ENCODE results near the gene CTSW. TPM values are rescaled to one million over a fixed set of nuclear protein-coding genes. Genes with fewer than 3 reads are reported as not detected.
A peak's percentile ranks its signal among the peaks of the same experiment; 100 is the strongest.

Gene CTSW
- total RNA-seq, 4 donors from 2014 or later: 0.67 to 7.6 (median 2.7) TPM

- no peak for TF ChIP-seq POLR2A (IDR thresholded peaks at IDR 0.05)
- no peak for TF ChIP-seq CTCF (IDR thresholded peaks at IDR 0.05)
- WGBS, 2 donors: 12 to 19% methylated on average over 11 to 14 of the region's 14 CpGs
- peaks cover 29 to 33% of the 10 kb centered on the region in 2 donors for H3K36me3 ChIP-seq
- intact Hi-C loops (cut with DNase I): no loop called here
- no peaks in the 10 kb centered on the region for H3K9me3 ChIP-seq
- peaks cover 17 to 27% of the 10 kb centered on the region in 2 donors for H3K4me1 ChIP-seq
- peak overlapping the region; percentile 92 to 100 (median 99) for H3K27ac ChIP-seq
- DNase-seq: no peak
- H3K27me3 ChIP-seq: no peaks in the 10 kb centered on the region
- peak overlapping the region; percentile 29 to 84 (median 77) for H3K4me3 ChIP-seq (replicated peaks in 1 of 3)
Observed at GRCh38 chr11:65861165-65861505, 18.5 kb upstream of the CTSW start.

GRCh38 chr11:65861533-65862183, 18.0 kb upstream of the CTSW start:
- H3K36me3 ChIP-seq: peaks cover 34 to 37% of the 10 kb centered on the region in 2 donors
- TF ChIP-seq POLR2A (IDR thresholded peaks at IDR 0.05) (no peak), CTCF (IDR thresholded peaks at IDR 0.05) (no peak)
- H3K4me3 ChIP-seq (replicated peaks in 1 of 3): peak overlapping the region in 1 of 3 donors; percentile 84
- H3K27me3 ChIP-seq: no peaks in the 10 kb centered on the region
- peaks cover 14 to 23% of the 10 kb centered on the region in 2 donors for H3K4me1 ChIP-seq
- DNase-seq: no peak
- intact Hi-C loops (cut with DNase I): no loop called here
- 90 to 94% methylated on average over 8 to 9 of the region's 13 CpGs for WGBS, 2 donors
- no peaks in the 10 kb centered on the region for H3K9me3 ChIP-seq
- no peak overlapping the region for H3K27ac ChIP-seq

- no peaks in the 10 kb centered on the region for H3K27me3 ChIP-seq
- 93 to 100% methylated on average over 3 to 4 of the region's 5 CpGs for WGBS, 2 donors
- H3K27ac ChIP-seq: no peak overlapping the region
- H3K9me3 ChIP-seq: no peaks in the 10 kb centered on the region
- no peak for DNase-seq
- no peak for TF ChIP-seq POLR2A (IDR thresholded peaks at IDR 0.05)
- no peak for TF ChIP-seq CTCF (IDR thresholded peaks at IDR 0.05)
- intact Hi-C loops (cut with DNase I): no loop called here
- H3K4me3 ChIP-seq (replicated peaks in 1 of 3): no peak overlapping the region
- H3K36me3 ChIP-seq: peaks cover 40 to 44% of the 10 kb centered on the region in 2 donors
- peaks cover 13 to 23% of the 10 kb centered on the region in 2 donors for H3K4me1 ChIP-seq
Observed at GRCh38 chr11:65862191-65862735, 17.4 kb upstream of the CTSW start.

- Histone ChIP-seq H3K4me3 (replicated peaks in 1 of 3) (no peak overlapping the region), H3K27me3 (no peaks in the 10 kb centered on the region), H3K4me1 (peaks cover 13 to 23% of the 10 kb centered on the region in 2 donors), H3K27ac (no peak overlapping the region), H3K9me3 (no peaks in the 10 kb centered on the region), H3K36me3 (peaks cover 45% of the 10 kb centered on the region in 2 donors)
- intact Hi-C loops (cut with DNase I): no loop called here
- WGBS, 2 donors: 89 to 95% methylated on average over 11 to 20 of the region's 24 CpGs
- DNase-seq: no peak
- no peak for TF ChIP-seq POLR2A (IDR thresholded peaks at IDR 0.05)
- TF ChIP-seq CTCF (IDR thresholded peaks at IDR 0.05): no peak
Observed at GRCh38 chr11:65862941-65863888, 16.4 kb upstream of the CTSW start.

Data from thyroid gland (tissue), 4 donors.